Gastroesophageal sphincter (tissue), 3 donors: Measurements from ENCODE around the gene PHC2.

Experiments used
- POLR2A ChIP-seq, 2 donors: fragments of 450-650 bp; IDR thresholded peaks; one replicate each; pipeline ENCODE4 v1.6.1; 2017; ENCODE audit warnings: antibody characterized with exemption in 2 of 2, mild to moderate bottlenecking in 2 of 2, moderate library complexity in 1 of 2
- POLR2AphosphoS5 ChIP-seq: sonication (generic); formaldehyde crosslinking; IDR thresholded peaks from one replicate; pipeline ENCODE4 v1.6.1; 2017; ENCODE audit warnings: antibody characterized with exemption
- TF ChIP-seq, protein P1 (sequence below), 4 experiments: fragments of 200-600 bp in 2 of 4; fragments of 450-650 bp in 2 of 4; sonication (generic) in 1 of 4; IDR thresholded peaks; one replicate each; pipeline ENCODE4 v1.5.1; 2017 to 2019; ENCODE audit warnings: antibody characterized with exemption in 4 of 4, mild to moderate bottlenecking in 2 of 4, moderate library complexity in 2 of 4

DNA sequence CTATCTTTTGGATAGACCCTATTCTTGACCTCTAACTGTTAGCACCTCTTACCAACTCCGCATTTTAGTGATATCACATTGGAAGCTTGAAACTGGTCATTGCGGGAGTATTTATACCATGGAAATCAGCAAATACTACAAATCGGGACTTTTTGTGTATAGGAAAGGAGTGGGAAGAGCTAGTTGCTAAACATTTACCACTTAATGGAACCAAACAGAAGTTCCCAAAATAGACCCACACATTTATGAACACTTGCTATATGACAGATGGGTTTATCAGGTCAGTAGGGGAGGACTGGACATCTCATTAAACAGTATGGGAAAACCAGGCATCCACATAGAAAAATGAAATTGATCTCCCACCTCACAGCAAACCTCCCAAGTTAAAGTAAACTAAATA is 29.4 kb downstream of the PHC2 start:
- TF ChIP-seq POLR2A (IDR thresholded peaks at IDR 0.05), result no peak
- TF ChIP-seq, protein P1, sequence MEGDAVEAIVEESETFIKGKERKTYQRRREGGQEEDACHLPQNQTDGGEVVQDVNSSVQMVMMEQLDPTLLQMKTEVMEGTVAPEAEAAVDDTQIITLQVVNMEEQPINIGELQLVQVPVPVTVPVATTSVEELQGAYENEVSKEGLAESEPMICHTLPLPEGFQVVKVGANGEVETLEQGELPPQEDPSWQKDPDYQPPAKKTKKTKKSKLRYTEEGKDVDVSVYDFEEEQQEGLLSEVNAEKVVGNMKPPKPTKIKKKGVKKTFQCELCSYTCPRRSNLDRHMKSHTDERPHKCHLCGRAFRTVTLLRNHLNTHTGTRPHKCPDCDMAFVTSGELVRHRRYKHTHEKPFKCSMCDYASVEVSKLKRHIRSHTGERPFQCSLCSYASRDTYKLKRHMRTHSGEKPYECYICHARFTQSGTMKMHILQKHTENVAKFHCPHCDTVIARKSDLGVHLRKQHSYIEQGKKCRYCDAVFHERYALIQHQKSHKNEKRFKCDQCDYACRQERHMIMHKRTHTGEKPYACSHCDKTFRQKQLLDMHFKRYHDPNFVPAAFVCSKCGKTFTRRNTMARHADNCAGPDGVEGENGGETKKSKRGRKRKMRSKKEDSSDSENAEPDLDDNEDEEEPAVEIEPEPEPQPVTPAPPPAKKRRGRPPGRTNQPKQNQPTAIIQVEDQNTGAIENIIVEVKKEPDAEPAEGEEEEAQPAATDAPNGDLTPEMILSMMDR (IDR thresholded peaks at IDR 0.05), result no peak
- no peak for TF ChIP-seq POLR2AphosphoS5
